ENCODE measurements around the gene HYKK.
"Not testable (repeated sequence)": the region's sequence is repeated elsewhere in the genome, so short reads cannot be mapped to it uniquely, and the experiment has no call there.

The HYKK gene, protein sequence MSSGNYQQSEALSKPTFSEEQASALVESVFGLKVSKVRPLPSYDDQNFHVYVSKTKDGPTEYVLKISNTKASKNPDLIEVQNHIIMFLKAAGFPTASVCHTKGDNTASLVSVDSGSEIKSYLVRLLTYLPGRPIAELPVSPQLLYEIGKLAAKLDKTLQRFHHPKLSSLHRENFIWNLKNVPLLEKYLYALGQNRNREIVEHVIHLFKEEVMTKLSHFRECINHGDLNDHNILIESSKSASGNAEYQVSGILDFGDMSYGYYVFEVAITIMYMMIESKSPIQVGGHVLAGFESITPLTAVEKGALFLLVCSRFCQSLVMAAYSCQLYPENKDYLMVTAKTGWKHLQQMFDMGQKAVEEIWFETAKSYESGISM

DNA sequence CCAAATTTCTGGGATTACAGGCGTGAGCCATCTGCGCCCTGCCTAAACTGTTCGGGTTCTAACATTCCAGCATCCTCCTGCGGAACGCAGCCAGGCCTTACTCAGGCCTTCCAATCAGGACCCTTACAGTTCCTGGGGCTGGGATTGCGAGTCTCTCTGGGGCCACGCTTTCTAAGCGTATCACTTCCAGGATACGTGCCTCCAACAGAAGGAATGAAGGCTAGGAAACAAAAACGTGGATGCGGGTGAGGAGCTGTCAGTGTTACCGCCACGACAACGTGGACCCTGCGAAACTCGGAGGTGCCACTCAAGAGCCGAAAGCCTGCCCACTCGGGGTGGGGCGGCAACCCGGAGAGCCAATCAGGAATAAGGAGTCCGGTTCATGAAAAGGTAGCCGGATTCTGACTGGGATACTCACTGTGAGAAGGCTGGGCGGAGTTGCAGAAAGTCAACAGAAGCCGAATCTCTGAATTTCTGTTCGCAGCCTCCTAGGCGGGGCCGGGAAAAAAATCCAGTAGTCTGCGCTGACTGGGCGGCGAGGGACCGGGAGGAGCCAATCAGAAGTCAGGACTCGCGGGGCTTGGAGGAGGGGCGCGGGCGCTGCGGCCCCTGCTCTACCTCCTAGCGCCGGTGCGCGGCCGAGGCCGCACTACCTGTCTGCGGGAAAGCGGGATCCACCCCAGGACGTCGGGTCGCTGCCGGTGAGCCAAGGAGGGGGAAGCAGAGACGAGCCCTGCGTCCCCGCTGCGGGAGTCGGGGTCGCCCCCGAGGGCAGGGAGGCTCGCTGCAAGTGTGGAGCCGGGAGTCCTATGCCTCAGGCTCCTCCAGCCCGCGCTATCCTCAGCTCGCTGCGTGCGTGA lies at the start of gene HYKK:
TSS of gene HYKK (plus strand) at position 607 of the 860 bp plus-strand sequence. CDS start 5,512 bp downstream, outside the sequence.
- peak; percentile 80 for DNase-seq

- DNase-seq = no peak
Measured at GRCh38 chr15:78460737-78461136, 46.6 kb upstream of the HYKK start.

- DNase-seq = peak; percentile 43
Measured at GRCh38 chr15:78461171-78461888, 46.0 kb upstream of the HYKK start.

- DNase-seq = no peak
Measured at GRCh38 chr15:78469031-78469430, 38.3 kb upstream of the HYKK start.

- no peak for DNase-seq
Measured at GRCh38 chr15:78477295-78477694, 30.1 kb upstream of the HYKK start.

DNA sequence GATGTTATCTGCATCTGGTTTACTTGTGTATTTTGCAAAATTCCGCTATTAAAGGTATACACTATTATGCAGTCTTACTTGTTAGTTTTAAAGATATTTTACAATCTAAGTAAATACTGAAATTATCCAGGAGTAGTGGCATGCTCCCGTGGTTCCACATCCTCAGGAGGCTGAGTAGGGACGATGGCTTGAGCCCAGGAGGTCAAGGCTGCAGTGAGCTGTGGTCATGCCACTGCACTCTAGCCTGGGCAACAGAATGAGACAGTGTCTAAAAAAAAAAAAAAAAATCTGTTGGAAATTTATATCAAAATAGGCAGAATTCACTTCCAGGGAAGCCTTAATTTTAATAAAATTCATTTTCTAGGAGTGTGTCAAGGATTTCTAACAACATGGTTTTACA lies 27.7 kb upstream of the HYKK start:
- no peak for DNase-seq

GRCh38 chr15:78481917-78482316 lies 25.5 kb upstream of the HYKK start:
- no peak for DNase-seq

- DNase-seq = no peak
Measured at GRCh38 chr15:78492872-78493271, 14.5 kb upstream of the HYKK start.

GRCh38 chr15:78501857-78502256 lies 5.5 kb upstream of the HYKK start:
- no peak for DNase-seq

DNA sequence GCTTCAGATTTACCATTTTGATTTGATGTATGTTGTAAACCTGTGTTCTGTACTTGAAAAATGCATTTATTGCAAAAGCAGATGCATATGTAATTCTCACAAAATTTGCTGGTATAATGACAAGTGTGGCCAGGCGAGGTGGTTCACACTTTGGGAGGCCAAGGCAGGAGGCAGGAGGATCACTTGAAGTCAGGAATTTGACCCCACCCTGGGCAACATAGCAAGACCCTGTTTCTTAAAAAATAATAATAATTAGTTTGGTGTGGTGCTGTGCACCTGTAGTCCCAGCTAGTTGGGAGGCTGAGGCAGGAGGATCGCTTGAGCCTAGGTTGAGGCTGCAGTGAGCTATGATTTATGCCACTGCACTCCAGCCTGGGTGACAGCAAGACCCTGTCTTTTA lies 4.7 kb upstream of the HYKK start:
- no peak for DNase-seq

DNA sequence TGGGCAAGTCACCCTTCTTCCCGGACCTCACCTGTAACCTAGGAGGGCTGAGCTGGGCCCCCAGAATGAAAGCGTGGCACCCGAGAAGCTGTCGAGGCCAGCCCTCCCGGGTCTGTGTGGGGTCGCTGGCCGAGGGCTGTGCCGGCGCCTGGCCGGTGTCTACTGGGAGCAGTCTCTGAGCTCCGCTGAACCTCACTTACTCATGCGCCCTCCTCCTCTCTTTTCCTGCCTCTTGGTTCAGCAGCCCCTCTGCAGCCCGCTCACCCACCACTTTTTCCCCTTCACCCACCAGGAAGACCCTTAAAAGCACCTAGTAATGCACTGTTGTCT lies 419 bp downstream of the HYKK start:
- no peak for DNase-seq

- no peak for DNase-seq
Measured at GRCh38 chr15:78508272-78508671, 895 bp downstream of the HYKK start.

GRCh38 chr15:78509726-78510312 lies 2.4 kb downstream of the HYKK start:
- DNase-seq = no peak

DNA sequence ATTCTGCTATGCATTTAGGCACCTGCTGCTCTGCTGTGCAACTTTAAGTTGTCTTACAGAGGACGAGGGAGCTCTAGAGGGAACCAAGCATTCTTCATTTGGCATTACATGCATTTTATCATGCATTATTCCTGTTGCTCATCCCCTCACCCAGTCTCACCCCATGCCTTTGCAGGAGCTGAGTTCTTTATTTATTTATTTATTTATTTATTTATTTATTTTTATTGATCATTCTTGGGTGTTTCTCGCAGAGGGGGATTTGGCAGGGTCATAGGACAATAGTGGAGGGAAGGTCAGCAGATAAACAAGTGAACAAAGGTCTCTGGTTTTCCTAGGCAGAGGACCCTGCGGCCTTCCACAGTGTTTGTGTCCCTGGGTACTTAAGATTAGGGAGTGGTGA lies 12.7 kb downstream of the HYKK start:
- not testable (repeated sequence) for DNase-seq

- DNase-seq = no peak
Measured at GRCh38 chr15:78524230-78524629, 16.9 kb downstream of the HYKK start.

GRCh38 chr15:78527325-78527724 lies 19.9 kb downstream of the HYKK start:
- DNase-seq = no peak

DNA sequence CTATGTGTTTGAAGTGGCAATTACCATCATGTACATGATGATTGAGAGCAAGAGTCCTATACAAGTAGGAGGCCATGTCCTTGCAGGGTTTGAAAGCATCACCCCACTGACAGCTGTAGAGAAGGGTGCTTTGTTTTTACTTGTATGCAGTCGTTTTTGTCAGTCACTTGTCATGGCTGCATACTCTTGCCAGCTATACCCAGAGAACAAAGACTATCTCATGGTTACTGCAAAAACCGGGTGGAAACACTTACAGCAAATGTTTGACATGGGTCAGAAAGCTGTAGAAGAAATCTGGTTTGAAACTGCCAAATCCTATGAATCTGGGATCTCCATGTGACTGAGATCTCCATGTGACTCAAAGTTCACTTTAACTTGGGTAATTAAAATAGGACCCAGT lies 26.0 kb downstream of the HYKK start:
- DNase-seq = no peak

DNA sequence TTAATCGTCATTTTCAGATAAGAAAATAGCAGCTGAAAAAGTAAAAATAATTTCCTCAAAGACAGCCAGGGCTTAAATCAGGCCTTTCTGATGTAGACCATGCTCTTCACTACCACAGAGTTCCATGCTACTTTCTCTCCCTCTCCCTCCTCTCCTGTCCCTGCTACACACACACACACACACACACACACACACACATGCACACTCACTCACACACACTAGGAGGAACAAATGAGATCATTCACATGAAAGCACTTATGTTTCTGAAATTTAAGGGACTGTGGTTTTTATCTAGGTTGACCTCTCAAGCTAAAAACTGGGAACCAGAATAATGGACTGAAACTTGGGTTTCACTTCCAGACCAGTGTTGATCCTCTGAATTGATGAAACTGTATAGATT lies 28.8 kb downstream of the HYKK start:
- DNase-seq = no peak

GRCh38 chr15:78537266-78537905 lies 30.0 kb downstream of the HYKK start:
- no peak for DNase-seq

- DNase-seq = no peak
Measured at GRCh38 chr15:78538358-78538757, 31.0 kb downstream of the HYKK start.

- DNase-seq = not testable (repeated sequence)
Measured at GRCh38 chr15:78539464-78540140, 32.2 kb downstream of the HYKK start.

Measured in CD4-positive, alpha-beta T cell treated with Interleukin-12 subunit alpha and Interleukin-12 subunit beta, for 1 hour (primary cell).